ENCODE measurements around the gene ADRB1.

Gene ADRB1

DNA sequence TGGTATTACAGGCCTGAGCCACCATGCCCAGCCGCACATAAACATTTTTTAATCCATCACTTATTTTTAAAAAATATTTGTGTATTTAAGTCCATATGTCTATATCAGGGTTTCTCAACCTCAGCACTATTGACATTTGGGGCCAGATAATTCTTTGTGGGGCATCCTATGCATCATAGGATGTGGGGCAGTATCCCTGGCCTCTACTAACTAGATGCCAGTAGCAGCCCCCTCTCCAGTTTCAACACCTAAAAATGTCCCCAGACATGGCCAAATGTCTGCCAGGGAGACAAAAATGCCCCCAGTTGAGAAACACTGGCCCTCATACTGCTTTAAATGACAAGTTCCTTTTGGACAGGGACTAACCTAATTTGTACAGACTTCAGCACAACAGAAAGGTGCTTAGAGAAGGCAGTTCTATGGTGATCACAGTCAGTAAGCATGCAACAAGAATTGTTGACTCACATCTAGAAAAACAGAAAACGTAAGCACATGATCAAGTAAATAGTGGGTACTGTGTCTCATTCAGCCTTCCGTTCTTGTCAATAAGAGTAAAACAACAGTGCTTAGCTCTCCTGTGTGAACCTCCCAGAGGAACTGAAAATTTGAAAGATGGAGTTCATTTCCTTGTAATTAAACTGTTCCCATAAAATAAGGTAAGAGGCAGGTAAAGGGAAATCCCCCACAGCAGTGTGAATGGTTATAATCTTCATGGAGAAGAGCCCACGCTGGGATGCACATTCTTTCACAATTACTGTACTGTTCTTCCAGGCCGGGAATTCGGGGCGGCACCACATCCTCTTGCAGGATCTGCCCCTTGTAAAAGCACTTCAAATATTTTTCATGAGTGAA is 17.3 kb upstream of the ADRB1 start:
- DNase-seq, result no peak

DNA sequence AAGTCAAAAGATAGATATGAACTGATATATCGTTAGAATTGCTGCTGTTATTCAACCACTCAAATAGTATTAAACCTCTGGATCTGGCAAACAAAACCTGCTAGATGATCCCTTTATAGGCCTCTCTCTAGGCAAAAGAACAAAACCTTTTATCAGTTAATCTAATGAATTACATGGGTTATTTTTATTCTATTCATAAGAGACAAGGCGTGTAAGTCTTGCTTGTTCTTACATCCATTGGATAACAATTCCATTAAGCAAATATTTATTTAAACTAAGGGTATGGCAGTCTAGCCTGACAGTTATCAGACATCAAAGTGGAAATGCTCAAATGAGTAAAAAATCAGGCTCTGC is 16.6 kb upstream of the ADRB1 start:
- no peak for DNase-seq

DNA sequence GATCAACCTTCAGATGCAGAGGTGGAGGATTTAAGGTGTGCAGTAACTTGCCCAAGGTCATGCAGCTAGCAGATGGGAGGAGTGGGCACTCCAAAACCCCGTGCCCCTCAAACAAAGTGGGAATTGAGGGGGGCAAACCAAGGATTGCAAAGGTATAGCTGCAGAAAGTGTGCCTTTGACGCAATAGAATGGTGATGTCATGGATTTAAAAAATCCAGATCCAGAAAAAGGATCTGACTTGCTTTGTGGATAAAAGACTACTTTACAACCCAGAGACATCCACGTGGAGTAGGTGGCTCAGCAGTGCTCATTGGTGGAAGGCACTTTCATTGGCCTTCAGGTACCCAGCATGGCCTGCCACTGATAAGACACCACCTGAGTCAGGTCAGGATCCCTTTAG is 15.7 kb upstream of the ADRB1 start:
- no peak for DNase-seq

DNA sequence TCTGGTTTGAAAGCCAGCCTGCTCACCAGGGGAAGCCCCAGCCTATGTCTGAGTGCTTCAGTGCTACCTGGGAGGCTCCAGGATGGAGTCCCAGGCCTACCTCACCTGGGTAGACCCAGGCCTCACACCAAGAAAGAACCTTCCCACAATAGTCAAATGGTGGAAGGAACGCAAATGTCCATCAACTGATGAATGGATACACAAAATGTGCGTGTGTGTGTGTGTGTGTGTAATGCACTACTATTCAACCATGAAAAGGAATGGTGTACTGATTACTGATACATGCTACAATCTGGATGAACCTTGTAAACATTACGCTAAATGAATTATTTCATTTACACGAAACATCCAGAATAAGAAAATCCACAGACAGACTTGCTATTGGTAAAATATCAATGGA is 15.2 kb upstream of the ADRB1 start:
- no peak for DNase-seq

DNA sequence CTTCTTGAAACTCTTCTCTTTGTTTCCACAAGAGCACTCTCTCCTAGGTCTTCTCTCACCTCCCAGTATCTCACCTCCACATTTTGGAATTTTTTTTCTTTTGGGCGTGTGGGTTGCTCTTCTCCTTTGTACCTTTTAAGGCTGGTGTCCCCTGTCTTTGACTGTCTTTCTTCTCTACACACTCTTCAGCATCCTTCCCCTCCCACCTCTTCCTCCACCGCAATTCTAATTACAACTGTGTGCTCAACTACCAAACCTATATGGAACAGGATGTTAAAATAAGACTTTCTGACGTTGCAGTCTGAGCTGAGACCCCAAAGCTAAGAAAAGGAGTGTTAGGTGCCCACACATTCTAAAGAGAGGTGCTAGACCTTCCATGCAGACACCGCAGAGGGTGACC is 14.0 kb upstream of the ADRB1 start:
- no peak for DNase-seq

DNA sequence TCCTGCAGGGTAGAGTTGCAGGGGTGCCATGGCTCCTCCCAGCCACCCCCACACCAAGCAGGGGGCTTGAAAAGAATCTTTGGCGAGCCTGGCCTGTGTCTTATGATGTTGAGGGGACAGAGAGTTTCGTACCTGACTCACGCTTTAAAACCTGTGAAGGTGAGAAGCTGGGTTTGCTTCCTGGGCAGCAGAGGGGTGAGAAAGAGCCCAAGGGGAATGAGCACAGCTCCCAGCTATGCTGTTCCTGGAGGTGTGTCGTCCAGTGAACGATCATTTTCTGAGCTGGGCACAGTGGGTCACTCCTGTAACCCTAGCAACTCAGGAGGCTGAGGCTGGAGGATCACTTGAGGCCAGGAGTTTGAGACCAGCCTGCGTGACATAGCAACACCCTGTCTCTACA is 13.5 kb upstream of the ADRB1 start:
- no peak for DNase-seq

DNA sequence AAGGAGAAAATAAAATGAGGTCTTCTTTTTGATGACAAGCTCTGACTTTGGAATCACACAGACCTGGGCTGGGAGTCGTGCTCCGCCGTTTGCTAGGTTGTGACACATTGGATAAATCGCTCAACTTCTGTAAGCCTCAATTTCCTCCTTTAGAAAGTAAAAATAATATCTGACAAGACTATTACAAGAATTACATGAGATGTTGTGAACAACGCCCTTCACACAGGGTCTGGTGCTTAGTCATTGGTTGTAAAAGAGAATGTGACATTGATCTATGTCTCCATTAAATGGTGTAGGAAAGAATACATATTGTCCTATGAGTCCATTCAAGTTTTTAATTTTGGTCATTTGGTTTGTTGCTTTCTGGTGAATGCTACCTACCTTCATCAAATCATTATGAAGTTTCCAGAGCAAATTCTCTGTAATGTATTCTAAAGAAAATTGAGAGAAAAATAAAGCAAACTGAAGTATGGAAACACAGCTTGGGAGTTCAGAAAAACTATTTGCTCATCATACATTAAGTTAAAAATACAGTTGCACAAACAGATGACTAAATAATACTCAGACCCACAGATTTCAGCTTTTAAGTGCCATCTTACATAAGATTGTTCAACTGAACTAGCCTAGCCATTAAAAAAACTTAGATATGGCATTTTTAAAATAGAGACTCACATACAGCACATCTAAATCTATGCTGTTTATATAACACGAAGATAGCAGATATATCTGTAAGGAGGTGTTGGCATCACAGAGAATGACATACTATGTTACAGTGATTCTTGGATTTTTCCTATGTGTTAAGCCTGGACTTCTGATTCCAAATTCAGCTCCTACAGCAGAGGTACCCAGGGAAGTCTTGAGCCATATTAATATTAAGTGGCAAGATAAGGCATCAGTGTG is 12.3 kb upstream of the ADRB1 start:
- no peak for DNase-seq

DNA sequence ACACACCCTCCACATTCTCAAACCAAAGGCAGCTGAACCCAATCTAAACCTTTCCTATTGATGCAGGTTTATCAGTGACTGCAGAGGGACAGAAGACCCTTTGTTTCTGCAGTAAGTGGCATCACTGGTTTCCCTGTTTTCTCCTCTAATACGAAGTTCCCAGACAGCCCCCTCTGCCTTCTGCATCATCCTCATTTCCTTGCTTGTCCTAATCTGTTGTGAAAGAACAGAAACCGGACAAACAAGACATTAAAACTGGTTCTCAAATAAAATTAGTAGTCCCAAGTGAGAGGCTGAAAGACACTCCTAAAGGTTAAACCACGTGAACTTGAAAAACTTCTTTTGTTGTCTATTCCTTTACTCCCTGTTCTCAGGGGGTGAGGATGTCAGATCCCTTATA is 10.1 kb upstream of the ADRB1 start:
- no peak for DNase-seq

DNA sequence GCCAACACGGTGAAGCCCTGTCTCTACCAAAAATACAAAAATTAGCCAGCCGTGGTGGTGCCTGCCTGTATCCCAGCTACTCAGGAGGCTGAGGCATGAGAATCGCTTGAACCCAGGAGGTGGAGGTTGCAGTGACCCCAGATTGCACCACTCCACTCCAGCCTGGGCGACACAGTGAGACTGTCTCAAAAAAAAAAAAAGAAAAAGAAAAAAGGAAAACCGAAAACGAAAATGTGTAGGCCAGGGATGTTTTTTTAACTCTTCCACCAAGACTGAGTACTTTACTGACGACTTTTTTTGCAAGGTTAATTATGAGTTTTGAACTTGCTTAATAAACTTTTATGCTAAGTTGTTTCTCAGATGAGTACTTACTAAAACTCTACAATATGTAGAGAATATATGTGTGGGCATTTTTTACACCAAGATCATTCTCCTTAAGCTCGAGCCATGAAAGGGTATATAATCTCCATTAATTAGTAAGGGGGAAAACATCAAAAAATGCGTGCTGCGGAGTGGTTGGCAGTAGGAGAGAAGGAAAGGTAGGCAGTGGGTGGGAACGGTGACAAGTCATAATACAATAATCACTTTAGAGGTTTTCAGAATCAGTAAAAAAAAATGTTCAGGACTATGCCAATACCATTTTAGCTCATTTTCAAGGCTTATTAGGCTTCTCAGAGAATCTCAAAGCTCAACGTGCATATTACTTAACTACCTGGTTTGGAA is 8.6 kb upstream of the ADRB1 start:
- no peak for DNase-seq

DNA sequence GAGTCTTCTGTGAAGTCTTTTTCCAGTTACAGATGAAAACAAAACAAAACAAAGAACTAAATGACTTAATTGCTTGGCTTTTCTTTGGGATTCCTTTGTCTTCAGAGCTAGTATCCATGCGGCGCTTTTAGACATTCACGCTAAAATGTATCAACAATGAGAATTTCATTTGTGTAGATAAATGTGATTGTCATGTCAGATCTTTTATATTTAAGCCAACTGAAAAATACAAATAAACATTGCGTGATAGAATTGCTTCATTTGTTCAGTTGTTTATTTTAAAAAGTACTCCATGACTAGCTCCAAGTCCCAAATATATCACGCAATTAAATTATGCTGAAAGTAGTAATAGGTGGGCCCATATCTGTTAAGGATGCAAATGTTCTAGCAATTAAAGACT is 7.9 kb upstream of the ADRB1 start:
- DNase-seq, result no peak

DNA sequence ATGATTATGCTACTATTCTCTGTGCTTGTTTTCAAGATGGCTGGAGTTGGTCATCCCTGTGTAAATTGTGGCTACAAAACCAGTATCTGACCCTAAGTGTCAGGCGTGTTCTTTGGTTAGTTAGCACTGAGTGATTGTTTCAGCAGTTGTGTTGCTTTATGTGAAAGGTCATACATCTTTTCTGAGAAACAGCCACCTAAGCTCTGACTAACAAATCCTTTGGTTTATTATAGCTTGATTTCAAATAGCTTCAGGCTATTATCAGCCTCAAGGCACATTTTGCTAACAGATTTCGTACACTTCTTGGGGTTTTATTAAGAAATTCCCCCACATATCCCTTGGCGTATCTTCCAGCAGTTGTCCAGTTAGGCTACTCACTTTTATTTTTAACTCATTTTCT is 4.8 kb upstream of the ADRB1 start:
- DNase-seq, result no peak

DNA sequence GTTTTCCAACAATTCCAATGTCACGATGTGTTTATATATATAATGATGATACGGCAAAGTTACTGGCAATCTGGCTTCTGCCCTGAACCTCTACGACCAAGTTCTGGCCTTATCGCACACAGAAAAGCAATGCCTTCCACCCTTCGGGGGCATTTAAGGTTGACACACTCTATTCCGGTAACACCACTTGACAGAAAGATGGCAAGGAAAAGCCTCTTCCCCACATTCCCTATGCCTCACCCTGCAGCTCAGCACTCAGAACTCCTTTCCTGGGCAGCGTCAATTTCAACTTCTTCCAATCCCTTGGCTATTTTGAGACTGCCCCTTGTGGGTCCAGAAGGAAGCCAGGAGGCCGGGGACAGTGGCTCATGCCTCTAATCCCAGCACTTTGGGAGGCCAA is 2.5 kb upstream of the ADRB1 start:
- no peak for DNase-seq

DNA sequence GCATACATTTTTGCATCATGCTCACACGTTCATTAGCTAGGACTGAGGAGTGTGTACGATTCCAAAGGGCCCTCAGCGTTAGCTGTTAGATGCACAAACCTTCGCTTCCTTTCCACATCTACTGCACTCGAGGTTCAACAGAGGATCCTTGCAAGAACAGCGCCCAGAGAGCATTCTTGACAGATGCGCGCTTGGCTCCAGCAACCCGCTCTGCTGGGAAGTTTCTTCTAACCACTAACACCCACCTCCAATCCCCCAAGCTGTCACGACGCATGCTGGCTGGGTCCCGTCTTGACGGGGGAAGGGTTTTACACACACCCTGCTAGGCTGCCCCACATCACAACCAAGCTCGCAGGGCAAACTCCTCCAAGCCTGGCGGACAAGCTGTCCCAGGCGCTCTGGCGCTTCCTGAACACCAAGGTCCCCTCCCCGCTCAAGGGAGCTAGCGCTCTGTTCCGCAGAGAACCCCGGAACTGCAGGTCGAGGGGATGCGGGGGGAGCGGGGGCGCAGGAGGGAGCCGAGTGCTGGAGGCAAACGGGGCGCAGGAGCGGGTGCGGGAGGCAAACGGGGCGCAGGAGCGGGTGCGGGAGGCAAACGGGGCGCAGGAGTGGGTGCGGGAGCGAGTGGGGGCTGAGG is 653 bp upstream of the ADRB1 start:
- DNase-seq, result peak in 1 of 2 experiments; percentile 15

DNA sequence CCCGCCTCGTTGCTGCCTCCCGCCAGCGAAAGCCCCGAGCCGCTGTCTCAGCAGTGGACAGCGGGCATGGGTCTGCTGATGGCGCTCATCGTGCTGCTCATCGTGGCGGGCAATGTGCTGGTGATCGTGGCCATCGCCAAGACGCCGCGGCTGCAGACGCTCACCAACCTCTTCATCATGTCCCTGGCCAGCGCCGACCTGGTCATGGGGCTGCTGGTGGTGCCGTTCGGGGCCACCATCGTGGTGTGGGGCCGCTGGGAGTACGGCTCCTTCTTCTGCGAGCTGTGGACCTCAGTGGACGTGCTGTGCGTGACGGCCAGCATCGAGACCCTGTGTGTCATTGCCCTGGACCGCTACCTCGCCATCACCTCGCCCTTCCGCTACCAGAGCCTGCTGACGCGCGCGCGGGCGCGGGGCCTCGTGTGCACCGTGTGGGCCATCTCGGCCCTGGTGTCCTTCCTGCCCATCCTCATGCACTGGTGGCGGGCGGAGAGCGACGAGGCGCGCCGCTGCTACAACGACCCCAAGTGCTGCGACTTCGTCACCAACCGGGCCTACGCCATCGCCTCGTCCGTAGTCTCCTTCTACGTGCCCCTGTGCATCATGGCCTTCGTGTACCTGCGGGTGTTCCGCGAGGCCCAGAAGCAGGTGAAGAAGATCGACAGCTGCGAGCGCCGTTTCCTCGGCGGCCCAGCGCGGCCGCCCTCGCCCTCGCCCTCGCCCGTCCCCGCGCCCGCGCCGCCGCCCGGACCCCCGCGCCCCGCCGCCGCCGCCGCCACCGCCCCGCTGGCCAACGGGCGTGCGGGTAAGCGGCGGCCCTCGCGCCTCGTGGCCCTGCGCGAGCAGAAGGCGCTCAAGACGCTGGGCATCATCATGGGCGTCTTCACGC is 825 bp downstream of the ADRB1 start:
- DNase-seq, result no peak

DNA sequence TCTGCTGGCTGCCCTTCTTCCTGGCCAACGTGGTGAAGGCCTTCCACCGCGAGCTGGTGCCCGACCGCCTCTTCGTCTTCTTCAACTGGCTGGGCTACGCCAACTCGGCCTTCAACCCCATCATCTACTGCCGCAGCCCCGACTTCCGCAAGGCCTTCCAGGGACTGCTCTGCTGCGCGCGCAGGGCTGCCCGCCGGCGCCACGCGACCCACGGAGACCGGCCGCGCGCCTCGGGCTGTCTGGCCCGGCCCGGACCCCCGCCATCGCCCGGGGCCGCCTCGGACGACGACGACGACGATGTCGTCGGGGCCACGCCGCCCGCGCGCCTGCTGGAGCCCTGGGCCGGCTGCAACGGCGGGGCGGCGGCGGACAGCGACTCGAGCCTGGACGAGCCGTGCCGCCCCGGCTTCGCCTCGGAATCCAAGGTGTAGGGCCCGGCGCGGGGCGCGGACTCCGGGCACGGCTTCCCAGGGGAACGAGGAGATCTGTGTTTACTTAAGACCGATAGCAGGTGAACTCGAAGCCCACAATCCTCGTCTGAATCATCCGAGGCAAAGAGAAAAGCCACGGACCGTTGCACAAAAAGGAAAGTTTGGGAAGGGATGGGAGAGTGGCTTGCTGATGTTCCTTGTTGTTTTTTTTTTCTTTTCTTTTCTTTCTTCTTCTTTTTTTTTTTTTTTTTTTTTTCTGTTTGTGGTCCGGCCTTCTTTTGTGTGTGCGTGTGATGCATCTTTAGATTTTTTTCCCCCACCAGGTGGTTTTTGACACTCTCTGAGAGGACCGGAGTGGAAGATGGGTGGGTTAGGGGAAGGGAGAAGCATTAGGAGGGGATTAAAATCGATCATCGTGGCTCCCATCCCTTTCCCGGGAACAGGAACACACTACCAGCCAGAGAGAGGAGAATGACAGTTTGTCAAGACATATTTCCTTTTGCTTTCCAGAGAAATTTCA is 1.7 kb downstream of the ADRB1 start:
- DNase-seq, result peak in 1 of 2 experiments; percentile 8

DNA sequence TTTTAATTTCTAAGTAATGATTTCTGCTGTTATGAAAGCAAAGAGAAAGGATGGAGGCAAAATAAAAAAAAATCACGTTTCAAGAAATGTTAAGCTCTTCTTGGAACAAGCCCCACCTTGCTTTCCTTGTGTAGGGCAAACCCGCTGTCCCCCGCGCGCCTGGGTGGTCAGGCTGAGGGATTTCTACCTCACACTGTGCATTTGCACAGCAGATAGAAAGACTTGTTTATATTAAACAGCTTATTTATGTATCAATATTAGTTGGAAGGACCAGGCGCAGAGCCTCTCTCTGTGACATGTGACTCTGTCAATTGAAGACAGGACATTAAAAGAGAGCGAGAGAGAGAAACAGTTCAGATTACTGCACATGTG is 2.4 kb downstream of the ADRB1 start:
- no peak for DNase-seq

DNA sequence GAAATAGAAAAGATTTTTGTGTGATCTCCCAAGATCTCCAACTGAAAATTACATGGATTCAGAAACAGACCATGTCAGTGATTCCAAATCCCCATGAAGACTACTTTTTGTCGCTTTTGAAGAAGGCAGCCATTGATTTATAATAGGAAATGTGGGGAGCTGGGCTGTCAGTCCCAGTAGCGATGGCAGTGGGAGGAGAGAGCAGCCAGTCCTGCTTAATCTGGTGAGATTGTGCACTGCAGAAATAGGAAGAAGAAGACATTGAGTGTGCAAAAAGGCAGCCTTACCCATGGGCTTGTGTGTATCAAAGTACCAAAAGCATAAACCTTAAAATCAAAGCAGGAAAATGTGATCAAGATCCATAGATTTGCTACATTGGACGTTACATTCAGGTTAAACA is 4.8 kb downstream of the ADRB1 start:
- DNase-seq, result no peak

DNA sequence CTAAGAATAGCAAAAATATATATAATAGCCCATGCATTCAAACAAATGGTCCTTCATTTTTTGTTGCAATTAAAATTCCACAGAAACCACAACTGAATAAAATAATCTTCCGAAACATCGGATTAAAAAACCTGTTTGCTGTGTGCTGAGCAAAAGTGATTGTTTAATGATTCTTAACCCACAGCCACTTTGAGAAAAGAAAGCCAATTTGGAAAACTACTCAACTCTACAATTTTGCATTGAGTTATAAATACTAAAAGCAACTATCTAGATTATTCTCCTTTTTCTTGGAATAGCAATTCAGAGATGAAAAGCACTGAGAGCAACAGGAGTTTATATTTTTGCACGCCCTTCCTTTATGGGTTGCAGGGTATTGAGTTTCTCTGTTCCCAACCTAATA is 8.0 kb downstream of the ADRB1 start:
- DNase-seq, result no peak

DNA sequence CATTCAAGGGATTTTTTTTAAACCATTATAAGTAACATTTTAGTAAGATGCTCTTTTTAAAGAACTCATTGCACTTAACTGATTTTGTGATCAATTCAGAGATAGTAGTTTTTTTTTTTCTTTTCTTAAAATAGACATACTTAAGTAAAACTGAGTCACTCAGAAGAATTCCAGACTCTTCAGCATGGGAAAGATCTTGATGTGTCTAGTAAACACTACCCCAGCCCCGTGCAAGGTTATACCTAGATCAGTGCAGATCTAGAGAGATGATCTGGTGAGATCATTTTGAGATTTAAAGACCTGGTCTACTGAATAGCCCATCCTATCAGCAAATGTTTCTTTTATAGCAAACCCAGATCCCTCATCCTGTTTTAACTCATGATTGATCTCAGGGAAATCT is 8.6 kb downstream of the ADRB1 start:
- no peak for DNase-seq

DNA sequence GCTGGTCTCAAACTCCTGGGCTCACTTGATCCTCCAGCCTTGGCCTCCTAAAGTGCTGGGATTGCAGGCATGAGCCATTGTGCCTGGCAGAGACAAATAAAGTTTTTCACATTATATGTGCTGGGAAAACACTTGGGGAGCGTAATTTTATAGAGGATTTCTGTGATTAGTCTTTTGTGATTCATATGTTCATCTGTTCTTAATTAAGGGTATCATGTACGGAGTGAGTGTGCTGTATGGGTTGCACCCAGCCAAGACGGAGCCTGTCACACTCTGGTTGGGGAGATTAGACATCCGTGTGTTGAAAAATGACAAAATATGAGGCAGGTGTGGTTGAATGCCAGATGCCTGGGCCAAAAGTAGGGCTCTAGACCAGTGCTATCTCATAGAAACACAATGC is 10.3 kb downstream of the ADRB1 start:
- no peak for DNase-seq

DNA sequence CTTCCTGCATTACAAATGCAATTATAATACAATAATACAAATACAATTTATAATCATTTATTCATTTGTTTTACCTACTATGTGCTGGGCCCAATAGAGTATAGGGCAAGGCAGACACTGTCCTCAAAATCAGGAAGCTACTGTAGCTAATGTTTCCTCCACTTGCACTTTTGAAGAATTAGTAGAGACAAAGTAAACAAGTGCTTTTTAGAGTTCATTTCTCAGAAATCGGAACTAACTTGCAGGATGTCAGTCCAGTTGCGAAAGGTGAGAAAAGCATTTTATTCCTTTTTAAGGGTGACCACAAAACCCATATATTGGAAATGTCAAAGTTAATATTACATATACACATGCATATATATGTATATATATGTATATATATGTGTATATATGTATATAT is 14.2 kb downstream of the ADRB1 start:
- no peak for DNase-seq

Measured in stimulated activated CD4-positive, alpha-beta T cell treated with anti-CD3 and anti-CD28 coated beads, Interleukin-4, amount 100 ng/mL, for 4 hours (primary cell).